CD4-positive, alpha-beta T cell treated with Interleukin-17A for 4 hours (primary cell): Measurements from ENCODE around the gene ATRNL1.
"Not testable (repeated sequence)": the region's sequence is repeated elsewhere in the genome, so short reads cannot be mapped to it uniquely, and the experiment has no call there.

Source experiments
- DNase-seq: peaks from one replicate; pipeline ENCODE4 v3.0.0-alpha.2; 2020; ENCODE audit warnings: mixed read lengths

Gene ATRNL1

DNA sequence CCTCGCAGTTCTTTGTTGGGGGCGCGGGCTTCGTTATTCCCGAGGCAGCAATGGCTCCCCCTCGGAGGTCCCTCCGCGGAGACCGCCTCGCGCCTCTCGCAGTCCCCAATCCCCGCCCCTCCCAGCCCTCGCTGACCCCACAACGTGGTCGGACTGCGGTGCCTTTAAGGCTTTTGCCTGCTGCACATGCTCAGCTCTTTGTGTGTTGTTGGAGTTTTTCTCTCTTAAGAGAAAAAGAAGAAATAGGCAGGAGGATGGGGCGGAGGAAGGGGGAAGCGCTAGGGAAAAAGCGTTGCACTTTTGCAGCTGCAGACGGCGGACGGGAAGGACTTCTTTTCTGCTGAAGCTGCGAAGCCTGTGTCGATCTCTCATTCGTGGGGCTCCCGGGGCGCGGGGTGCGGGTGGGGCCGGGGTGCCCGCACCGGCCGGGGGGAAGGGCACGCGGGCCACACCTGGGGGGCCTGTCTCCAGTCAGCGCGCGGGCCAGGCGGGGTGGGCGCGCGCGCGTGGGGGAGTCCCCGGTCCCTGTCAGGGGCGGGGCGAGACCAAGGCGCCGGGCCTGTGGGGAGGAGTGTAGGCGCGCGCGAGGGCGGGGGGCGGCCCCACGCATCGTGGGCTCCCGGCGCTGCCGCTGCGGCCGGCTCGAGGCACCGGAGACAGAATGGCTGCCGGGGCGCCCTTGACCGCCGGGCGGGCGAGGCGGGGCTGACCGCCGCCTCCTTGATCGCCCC lies 445 bp upstream of the ATRNL1 start:
- no peak for DNase-seq

- DNase-seq: no peak
Measured at GRCh38 chr10:115093776-115094408, 727 bp downstream of the ATRNL1 start.

DNA sequence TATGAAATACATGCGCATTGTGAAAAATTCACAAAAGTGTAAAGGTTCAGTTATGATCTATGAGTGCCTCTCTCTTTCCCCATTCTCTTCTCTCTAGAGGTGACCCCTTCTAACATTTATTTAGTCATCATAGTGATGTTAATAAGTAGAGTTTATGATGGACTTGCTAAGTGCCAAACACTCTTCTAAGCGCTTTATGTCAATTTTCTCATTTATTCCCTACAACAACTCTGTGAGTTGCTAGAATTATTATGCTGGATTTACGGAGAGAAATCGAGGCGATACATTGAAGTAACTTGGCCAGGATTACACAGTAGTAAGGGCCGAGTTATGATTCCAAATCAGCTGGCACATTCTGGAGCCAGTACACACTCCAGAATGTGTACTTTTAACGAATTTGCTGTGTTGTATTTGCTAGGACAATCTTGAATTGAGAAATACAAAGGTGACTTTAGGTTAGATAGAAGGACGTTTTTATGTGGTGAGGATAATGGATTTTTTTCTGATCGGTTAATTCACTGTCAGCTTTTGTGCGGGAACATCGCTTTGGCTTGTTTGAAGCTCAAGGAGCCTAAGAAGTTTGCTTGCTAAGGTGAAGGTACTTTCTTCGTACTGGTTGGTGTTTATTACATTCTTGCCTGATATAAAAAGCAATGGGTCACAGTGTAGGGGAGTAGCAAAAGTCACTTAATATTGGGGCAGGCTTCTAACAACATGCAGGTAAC lies 1.4 kb downstream of the ATRNL1 start:
- no peak for DNase-seq

DNA sequence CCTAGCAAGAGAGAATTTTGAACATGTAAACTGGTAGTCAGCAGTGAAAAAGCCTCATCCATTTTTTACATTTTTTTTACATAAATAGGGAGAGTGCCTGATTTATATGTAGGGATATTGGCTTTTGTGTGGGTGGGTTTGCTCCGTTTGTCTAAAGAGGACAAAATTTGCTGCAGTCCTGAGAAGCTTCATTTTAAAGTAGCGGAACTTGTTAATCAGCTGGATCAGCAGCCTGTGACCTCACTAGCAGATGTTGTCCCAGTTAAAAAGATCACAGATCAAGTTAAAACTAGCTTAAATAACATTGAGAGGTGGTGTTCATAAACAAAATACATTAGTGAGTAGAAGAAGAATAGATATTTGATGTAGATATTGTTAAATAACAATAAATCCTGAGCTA lies 2.6 kb downstream of the ATRNL1 start:
- DNase-seq: no peak

GRCh38 chr10:115103700-115104099 lies 10.5 kb downstream of the ATRNL1 start:
- DNase-seq: no peak

- DNase-seq: not testable (repeated sequence)
Measured at GRCh38 chr10:115105411-115105810, 12.2 kb downstream of the ATRNL1 start.

- DNase-seq: no peak
Measured at GRCh38 chr10:115107830-115108229, 14.7 kb downstream of the ATRNL1 start.

- no peak for DNase-seq
Measured at GRCh38 chr10:115117301-115117700, 24.1 kb downstream of the ATRNL1 start.

DNA sequence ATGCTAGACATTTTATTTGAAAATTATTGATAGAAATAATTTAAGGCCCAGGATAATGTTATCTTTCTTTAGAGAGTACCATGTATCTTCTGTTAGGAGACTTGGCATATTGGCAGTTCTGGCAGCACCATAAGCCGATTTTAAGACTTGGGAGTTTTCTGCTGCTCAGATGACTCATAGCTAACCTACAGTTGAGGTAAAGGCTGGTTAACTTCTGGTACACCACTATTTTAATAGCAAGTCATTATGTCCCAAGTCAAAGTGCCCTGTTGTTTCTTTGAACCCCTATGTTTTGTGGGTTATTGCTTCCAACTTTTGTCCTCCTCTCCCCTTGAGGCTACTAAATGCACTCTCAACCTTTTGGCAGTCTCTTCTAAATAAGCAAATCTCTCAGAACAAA lies 25.2 kb downstream of the ATRNL1 start:
- DNase-seq: no peak

DNA sequence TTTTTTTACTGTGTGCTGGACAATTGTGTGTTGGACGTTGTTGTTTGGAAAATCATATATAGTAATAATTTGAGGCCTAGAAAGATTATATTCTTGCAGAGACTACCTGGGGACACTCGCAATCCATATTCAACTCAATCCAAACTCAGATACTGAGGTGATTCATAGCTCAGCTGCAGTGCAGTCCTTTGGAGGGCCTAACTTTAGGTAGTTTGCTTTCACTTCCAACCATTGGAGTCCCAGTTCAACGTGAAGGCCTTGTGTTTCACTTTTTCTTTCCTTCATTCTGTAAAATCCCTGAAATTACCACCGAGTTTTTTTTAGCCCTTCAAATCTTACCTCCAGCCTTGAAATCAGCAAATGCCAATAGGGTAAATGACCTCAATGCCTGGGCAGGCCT lies 32.3 kb downstream of the ATRNL1 start:
- DNase-seq: no peak

GRCh38 chr10:115129752-115130151 lies 36.6 kb downstream of the ATRNL1 start:
- no peak for DNase-seq

DNA sequence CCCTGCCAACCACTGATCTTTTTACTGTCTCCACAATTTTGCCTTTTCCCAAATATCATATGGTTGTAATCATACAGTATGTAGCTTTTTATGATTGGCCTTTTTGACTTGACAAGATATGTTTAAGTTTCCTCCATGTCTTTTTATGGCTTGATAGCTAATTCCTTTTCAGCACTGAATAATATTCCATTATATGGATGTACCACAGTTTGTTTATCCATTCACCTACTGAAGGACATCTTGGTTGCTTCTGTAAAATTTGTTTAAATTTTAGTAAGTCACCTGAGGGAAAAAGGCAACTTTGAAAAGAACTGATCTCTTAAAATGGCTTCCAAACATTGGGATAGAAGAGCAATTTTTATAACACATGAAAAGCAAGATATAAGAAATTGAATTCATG lies 43.5 kb downstream of the ATRNL1 start:
- no peak for DNase-seq

- DNase-seq: no peak
Measured at GRCh38 chr10:115141254-115141653, 48.1 kb downstream of the ATRNL1 start.

DNA sequence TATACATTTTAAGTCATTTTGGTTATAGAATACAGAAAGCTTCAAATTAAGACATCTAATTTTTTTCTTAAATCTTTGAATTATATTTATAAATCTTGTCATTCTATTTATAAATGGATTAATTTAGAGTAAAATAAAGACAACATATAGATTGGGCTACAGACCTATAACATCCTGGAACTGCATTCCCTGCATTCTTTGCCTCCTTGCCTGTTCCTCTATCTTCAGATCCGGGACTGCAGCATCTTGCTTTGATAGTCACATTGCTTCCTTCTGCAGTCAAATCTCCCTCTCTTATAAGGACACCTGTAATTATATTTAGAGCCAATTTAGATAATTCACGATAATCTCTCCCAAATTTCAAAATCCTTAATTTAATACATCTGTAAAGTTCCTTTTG lies 64.2 kb downstream of the ATRNL1 start:
- no peak for DNase-seq

DNA sequence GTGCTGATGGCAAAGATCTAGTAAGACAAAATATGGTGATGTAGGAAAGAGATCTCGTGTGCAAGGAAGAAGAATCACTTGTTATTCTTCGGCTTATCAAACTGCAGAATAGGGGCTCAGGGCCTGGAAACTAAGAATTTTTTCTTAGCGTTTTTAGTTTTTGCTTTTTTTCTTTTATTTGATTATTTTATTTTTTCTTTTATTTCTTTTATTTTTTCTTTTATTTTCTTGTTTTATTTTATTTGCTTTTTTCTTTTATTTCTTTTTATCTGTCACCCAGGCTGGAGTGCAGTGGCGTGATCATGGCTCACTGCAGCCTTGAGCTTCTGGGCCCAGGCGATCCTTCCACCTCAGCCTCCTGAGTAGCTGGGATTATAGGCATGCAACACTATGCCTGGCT lies 70.0 kb downstream of the ATRNL1 start:
- no peak for DNase-seq

GRCh38 chr10:115164220-115164619 lies 71.1 kb downstream of the ATRNL1 start:
- DNase-seq: no peak

DNA sequence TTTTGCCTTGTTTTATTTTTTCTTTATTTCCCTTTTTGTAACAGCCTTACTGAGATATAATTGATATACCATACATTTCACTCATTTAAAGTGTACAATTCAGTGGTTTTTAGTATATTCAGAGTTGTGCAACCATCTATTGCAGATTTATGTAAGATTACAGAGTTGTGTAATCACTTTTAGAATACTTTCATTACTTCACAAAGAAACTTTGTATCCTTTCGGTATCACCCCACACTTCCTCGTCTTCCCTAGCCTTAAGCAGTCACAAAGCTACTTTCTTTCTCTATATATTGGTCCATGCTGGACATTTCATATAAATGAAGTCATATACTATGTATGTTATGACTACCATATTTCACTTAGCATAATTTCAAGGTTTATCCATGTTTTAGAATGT lies 74.6 kb downstream of the ATRNL1 start:
- DNase-seq: no peak

GRCh38 chr10:115171392-115171960 lies 78.3 kb downstream of the ATRNL1 start:
- DNase-seq: no peak

GRCh38 chr10:115173915-115174443 lies 80.8 kb downstream of the ATRNL1 start:
- DNase-seq: no peak

DNA sequence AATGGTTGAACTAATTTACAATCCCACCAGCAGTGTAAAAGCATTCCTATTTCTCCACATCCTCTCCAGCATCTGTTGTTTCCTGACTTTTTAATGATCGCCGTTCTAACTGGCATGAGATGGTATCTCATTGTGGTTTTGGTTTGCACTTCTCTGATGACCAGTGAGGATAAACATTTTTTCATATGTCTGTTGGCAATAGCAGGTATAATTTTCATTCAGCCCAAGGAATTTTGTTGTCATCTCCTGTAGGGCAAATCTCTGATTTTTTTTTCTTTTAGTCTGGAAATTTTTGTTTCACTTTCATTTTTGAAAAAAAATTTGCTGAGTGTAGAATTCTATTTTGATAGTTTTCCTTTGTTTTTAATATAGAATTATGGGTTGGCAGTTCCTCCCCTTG lies 114.1 kb downstream of the ATRNL1 start:
- not testable (repeated sequence) for DNase-seq

DNA sequence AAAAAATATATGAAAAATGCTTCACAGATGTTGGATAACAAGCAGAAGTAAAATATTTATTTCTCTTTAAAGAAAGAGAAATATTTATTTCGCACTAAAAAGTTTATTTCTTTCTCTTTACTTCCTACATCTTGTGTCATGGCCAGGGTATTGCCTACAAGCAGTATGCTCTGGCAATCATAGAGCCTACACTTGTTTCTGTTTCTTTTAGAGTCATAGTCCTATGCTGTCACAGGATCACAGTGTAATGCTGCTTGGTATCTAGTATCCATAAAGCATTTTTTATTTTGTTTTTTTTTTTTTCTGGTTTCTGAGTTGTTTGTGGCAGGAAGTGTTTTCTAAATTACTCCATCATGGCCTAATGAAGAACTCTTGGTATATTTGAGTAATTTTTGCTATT lies 116.0 kb downstream of the ATRNL1 start:
- DNase-seq: no peak

DNA sequence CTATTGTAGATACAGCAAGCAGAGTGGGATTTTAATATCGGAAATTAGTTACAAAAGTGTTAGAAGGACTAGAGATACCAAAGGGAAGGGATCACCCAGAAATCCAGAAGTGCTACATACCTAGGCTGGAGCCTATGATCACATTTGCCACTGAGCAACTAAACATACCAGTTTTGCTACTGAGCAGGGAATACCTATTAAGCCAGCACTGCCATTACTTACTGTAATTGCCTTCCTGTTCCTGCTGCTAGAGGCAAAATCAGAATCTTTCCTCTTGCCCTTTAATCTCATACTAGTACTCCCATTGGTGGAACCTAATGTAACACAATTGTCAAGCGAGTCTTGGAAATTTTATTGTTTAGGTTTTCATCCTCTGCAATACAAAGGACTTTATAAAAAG lies 121.7 kb downstream of the ATRNL1 start:
- DNase-seq: no peak

DNA sequence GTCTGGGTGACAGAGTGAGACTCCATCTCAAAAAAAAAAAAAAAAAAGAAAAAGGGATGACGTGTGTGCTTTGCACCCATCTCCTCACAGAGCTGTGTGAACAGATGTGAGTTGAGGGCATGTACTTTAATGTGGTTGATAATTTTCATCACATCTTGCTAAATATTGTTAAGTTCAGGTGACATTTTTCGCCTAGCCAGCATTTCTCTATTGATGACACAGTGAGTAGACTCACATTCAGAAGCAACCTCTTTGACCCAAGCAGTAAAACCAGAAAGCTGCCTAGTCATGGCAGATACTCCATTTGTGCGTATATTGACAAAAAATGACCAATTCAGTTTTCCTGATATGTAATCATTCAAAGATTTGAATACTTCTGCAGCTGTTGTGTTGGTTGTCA lies 126.0 kb downstream of the ATRNL1 start:
- DNase-seq: no peak

DNA sequence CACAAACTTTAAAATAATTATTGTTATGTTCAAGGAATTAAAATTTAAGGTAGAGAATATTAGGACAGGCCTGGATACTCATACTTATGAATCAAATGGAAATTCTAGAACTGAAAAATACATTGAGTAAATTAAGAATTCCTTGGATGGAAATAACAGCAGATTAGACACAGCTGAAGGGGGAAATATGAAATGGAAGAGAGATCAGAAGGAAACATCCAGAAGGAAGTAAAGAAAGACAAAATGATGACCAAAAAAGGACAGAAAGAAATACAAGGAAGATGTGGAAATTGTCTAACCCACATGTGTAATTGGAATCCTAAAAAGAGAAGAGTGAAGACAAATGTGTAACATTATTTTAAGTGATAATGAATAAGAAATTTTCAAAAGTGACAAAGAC lies 128.9 kb downstream of the ATRNL1 start:
- no peak for DNase-seq
